HG02938 (cell line): Measurements from ENCODE around the gene CCDC110.
A peak's percentile ranks its signal among the peaks of the same experiment; 100 is the strongest.
"Not testable (repeated sequence)": the region's sequence is repeated elsewhere in the genome, so short reads cannot be mapped to it uniquely, and the experiment has no call there.

Experiments
- ATAC-seq: cut with Tn5 transposase; IDR thresholded peaks from one replicate; pipeline ENCODE4 v1.9.1; 2021; ENCODE audit warnings: mild to moderate bottlenecking, moderate library complexity; ENCODE audit not compliant: unreplicated experiment

The CCDC110 gene

GRCh38 chr4:185471235-185472102, at the start of gene CCDC110:
CCDC110 (minus strand) TSS chr4:185471733; CDS start chr4:185471683, 50 bp downstream.
- ATAC-seq, result peak; percentile 73

- ATAC-seq, result no peak
Observed at GRCh38 chr4:185520119-185520518, 48.6 kb upstream of the CCDC110 start.

GRCh38 chr4:185518494-185518893, 47.0 kb upstream of the CCDC110 start:
- ATAC-seq, result no peak

- ATAC-seq, result no peak
Observed at GRCh38 chr4:185518069-185518468, 46.5 kb upstream of the CCDC110 start.

GRCh38 chr4:185515248-185515647, 43.7 kb upstream of the CCDC110 start:
- no peak for ATAC-seq

- ATAC-seq, result no peak
Observed at GRCh38 chr4:185514182-185514697, 42.7 kb upstream of the CCDC110 start.

- ATAC-seq, result no peak
Observed at GRCh38 chr4:185513489-185514181, 42.1 kb upstream of the CCDC110 start.

GRCh38 chr4:185512516-185512915, 41.0 kb upstream of the CCDC110 start:
- no peak for ATAC-seq

GRCh38 chr4:185511243-185511642, 39.7 kb upstream of the CCDC110 start:
- not testable (repeated sequence) for ATAC-seq

- no peak for ATAC-seq
Observed at GRCh38 chr4:185510806-185511205, 39.3 kb upstream of the CCDC110 start.

- ATAC-seq, result no peak
Observed at GRCh38 chr4:185508181-185508580, 36.6 kb upstream of the CCDC110 start.

- no peak for ATAC-seq
Observed at GRCh38 chr4:185506422-185506821, 34.9 kb upstream of the CCDC110 start.

GRCh38 chr4:185504098-185505047, 32.8 kb upstream of the CCDC110 start:
- ATAC-seq, result no peak

GRCh38 chr4:185502386-185502785, 30.9 kb upstream of the CCDC110 start:
- ATAC-seq, result no peak

GRCh38 chr4:185500576-185500975, 29.0 kb upstream of the CCDC110 start:
- no peak for ATAC-seq

GRCh38 chr4:185500035-185500434, 28.5 kb upstream of the CCDC110 start:
- no peak for ATAC-seq

GRCh38 chr4:185488650-185489049, 17.1 kb upstream of the CCDC110 start:
- ATAC-seq, result no peak

- no peak for ATAC-seq
Observed at GRCh38 chr4:185481401-185481800, 9.9 kb upstream of the CCDC110 start.

GRCh38 chr4:185480016-185480732, 8.6 kb upstream of the CCDC110 start:
- ATAC-seq, result no peak

GRCh38 chr4:185479507-185479971, 8.0 kb upstream of the CCDC110 start:
- ATAC-seq, result peak; percentile 89
